HCT116 (cell line): ENCODE measurements around the gene ANKRD18B. TPM values are rescaled to one million over a fixed set of nuclear protein-coding genes. Genes with fewer than 3 reads are reported as not detected.

Experiments
- ATAC-seq: fragments of 200-7000 bp; cut with Tn5 transposase; 2 replicates; pipeline ENCODE4 v1.9.1; 2020; ENCODE audit warnings: mild to moderate bottlenecking, moderate library complexity
- BruUV-seq: library from RNA; stranded (reverse); fragments of 400-500 nt; replicated peaks from 2 replicates; lab custom pipeline; 2021; lab: Mats Ljungman, UMichigan
- CTCF ChIA-PET: fragments of 300-600 bp; sonication (Branson Sonifier 250); formaldehyde crosslinking; loops from one replicate; lab custom pipeline; 2021; ENCODE audit warnings: antibody characterized with exemption; lab: Charles Lee
- POLR2A ChIA-PET: fragments of 300-600, 350-600 bp; sonication (Branson Sonifier 250); formaldehyde crosslinking; loops from one replicate; lab custom pipeline; 2021; ENCODE audit warnings: antibody characterized with exemption; lab: Charles Lee
- RAD21 ChIA-PET, 2 experiments: fragments of 300-600 bp; sonication (Branson Sonifier 250); formaldehyde crosslinking; loops; one replicate each; lab custom pipeline; 2023; ENCODE audit warnings: low total read pairs in 2 of 2; ENCODE audit not compliant: uncharacterized antibody in 2 of 2, unreplicated experiment in 2 of 2, low non-redundant PET in 1 of 2; lab: Charles Lee
- DNase-seq: peaks from one replicate; pipeline ENCODE4 v3.0.0-alpha.2; 2010; ENCODE audit warnings: low read depth, low spot score
- H2AFZ ChIP-seq: fragments of 200-600 bp; shearing (Covaris generic), sonication (generic); 2 replicates; pipeline ENCODE4 v1.6.1; 2017; ENCODE audit warnings: low read depth, mixed run types, mixed read lengths, antibody characterized with exemption, low read length; ENCODE audit not compliant: poor library complexity, severe bottlenecking
- H3K27ac ChIP-seq: 2 replicates; pipeline ENCODE4 v1.5.1; 2012; ENCODE audit warnings: low read depth, low read length
- H3K27me3 ChIP-seq: fragments of 200-600 bp; sonication (generic); 2 replicates; pipeline ENCODE4 v1.6.1; 2016; ENCODE audit warnings: mixed run types, low read length, mixed read lengths; ENCODE audit not compliant: insufficient read depth
- H3K36me3 ChIP-seq, 2 experiments: fragments of 200-500 bp in 1 of 2; fragments of 200-600 bp in 1 of 2; sonication (Bioruptor generic) in 1 of 2; sonication (generic) in 1 of 2; 2 replicates each; pipeline versions ENCODE4 v1.5.1 to v1.6.1; 2014 to 2016; ENCODE audit warnings: low read length in 2 of 2, inconsistent platforms in 1 of 2, mixed read lengths in 1 of 2, mixed run types in 1 of 2; ENCODE audit not compliant: insufficient read depth in 2 of 2, control insufficient read depth in 1 of 2
- H3K4me1 ChIP-seq, 2 experiments: fragments of 200-600 bp in 1 of 2; sonication (generic) in 1 of 2; 2 replicates each; pipeline versions ENCODE4 v1.5.1 to v1.6.1; 2012 to 2017; ENCODE audit warnings: low read length in 2 of 2, inconsistent platforms in 1 of 2, mild to moderate bottlenecking in 1 of 2, mixed read lengths in 1 of 2, mixed run types in 1 of 2, moderate library complexity in 1 of 2; ENCODE audit not compliant: insufficient read depth in 2 of 2, control insufficient read depth in 1 of 2
- H3K4me2 ChIP-seq: fragments of 200-600 bp; sonication (generic); 2 replicates; pipeline ENCODE4 v1.6.1; 2017; ENCODE audit warnings: mixed run types, low read length, mixed read lengths
- H3K4me3 ChIP-seq, 2 experiments: fragments of 200-600 bp in 1 of 2; sonication (generic) in 1 of 2; replicated peaks in 1 of 2; 2 replicates each; pipeline ENCODE4 v1.5.1; 2011 to 2016; ENCODE audit warnings: low read length in 2 of 2, control low read depth in 1 of 2, low read depth in 1 of 2, mild to moderate bottlenecking in 1 of 2, mixed read lengths in 1 of 2, mixed run types in 1 of 2
- H3K79me2 ChIP-seq: fragments of 200-600 bp; sonication (generic); 2 replicates; pipeline ENCODE4 v1.6.1; 2017; ENCODE audit warnings: mild to moderate bottlenecking, mixed run types, low read length, moderate library complexity, mixed read lengths; ENCODE audit not compliant: insufficient read depth
- H3K9ac ChIP-seq: fragments of 200-600 bp; sonication (generic); 2 replicates; pipeline ENCODE4 v1.6.1; 2016; ENCODE audit warnings: low read length, mixed read lengths
- H3K9me2 ChIP-seq: fragments of 200-600 bp; sonication (generic), shearing (Covaris generic); 2 replicates; pipeline ENCODE4 v1.6.1; 2017; ENCODE audit warnings: mixed run types, mild to moderate bottlenecking, moderate library complexity; ENCODE audit not compliant: insufficient read depth
- H3K9me3 ChIP-seq, 2 experiments: fragments of 200-500 bp in 1 of 2; fragments of 200-600 bp in 1 of 2; sonication (Bioruptor generic) in 1 of 2; sonication (generic) in 1 of 2; 2 replicates each; pipeline ENCODE4 v1.6.1; 2014 to 2017; ENCODE audit warnings: low read length in 2 of 2, mixed read lengths in 2 of 2, inconsistent platforms in 1 of 2, low read depth in 1 of 2, mild to moderate bottlenecking in 1 of 2, mixed run types in 1 of 2, moderate library complexity in 1 of 2; ENCODE audit not compliant: control insufficient read depth in 1 of 2, insufficient read depth in 1 of 2
- H4K20me1 ChIP-seq: fragments of 200-600 bp; sonication (generic), shearing (Covaris generic); 2 replicates; pipeline ENCODE4 v1.6.1; 2017; ENCODE audit warnings: mixed run types, mild to moderate bottlenecking, moderate library complexity; ENCODE audit not compliant: insufficient read depth
- CBX3 ChIP-seq: IDR thresholded peaks from 2 replicates; pipeline ENCODE4 v1.6.1; 2012; ENCODE audit warnings: low read depth
- EGR1 ChIP-seq: IDR thresholded peaks from 2 replicates; pipeline ENCODE4 v1.6.1; 2012; ENCODE audit warnings: low read depth
- ELF1 ChIP-seq: IDR thresholded peaks from 2 replicates; pipeline ENCODE4 v1.6.1; 2012; ENCODE audit warnings: low read depth, borderline replicate concordance
- EZH2 ChIP-seq: fragments of 200-600 bp; sonication (generic); IDR thresholded peaks from 2 replicates; pipeline ENCODE4 v1.6.1; 2017; ENCODE audit warnings: antibody characterized with exemption, mixed run types
- EZH2phosphoT487 ChIP-seq: fragments of 200-600 bp; IDR thresholded peaks from 2 replicates; pipeline ENCODE4 v1.6.1; 2018; ENCODE audit warnings: antibody characterized with exemption, borderline replicate concordance
- FOSL1 ChIP-seq: IDR thresholded peaks from 2 replicates; pipeline ENCODE4 v1.6.1; 2012; ENCODE audit warnings: low read depth
- POLR2A ChIP-seq: IDR thresholded peaks from 2 replicates; pipeline ENCODE4 v1.7.0; 2011; ENCODE audit warnings: borderline replicate concordance; ENCODE audit not compliant: insufficient read depth, insufficient read length; ENCODE audit errors: extremely low read depth
- POLR2AphosphoS5 ChIP-seq: IDR thresholded peaks from 2 replicates; pipeline ENCODE4 v1.6.1; 2011; ENCODE audit warnings: mild to moderate bottlenecking, low read depth, low read length, moderate library complexity
- RAD21 ChIP-seq: IDR thresholded peaks from 2 replicates; pipeline ENCODE4 v1.6.1; 2012; ENCODE audit warnings: low read depth, mild to moderate bottlenecking
- SIN3A ChIP-seq: IDR thresholded peaks from 2 replicates; pipeline ENCODE4 v1.6.1; 2012; ENCODE audit warnings: low read depth
- SP1 ChIP-seq: IDR thresholded peaks from 2 replicates; pipeline ENCODE4 v1.6.1; 2012; ENCODE audit warnings: low read depth
- intact Hi-C: fragments of 100-400 bp; cut with micrococcal nuclease; formaldehyde crosslinking; loops from 2 replicates; pipeline ENCODE4 v1.10.0; 2022
- total RNA-seq: library from RNA; stranded (reverse); gene quantifications from one replicate; pipeline ENCODE4 v1.2.1, GENCODE V29; 2021; ENCODE audit not compliant: unreplicated experiment
- TF ChIP-seq, protein P1 (sequence below), 3 experiments: fragments of 200-600 bp in 1 of 3; sonication (generic) in 1 of 3; IDR thresholded peaks in 2 of 3; conservative IDR thresholded peaks in 1 of 3; 2 replicates each; pipeline ENCODE4 v1.5.1; 2012 to 2017; ENCODE audit warnings: low read depth in 2 of 3, low read length in 2 of 3, antibody characterized with exemption in 1 of 3, borderline replicate concordance in 1 of 3, control low read depth in 1 of 3, mild to moderate bottlenecking in 1 of 3, mixed read lengths in 1 of 3, mixed run types in 1 of 3, moderate library complexity in 1 of 3; ENCODE audit not compliant: insufficient read depth in 1 of 3

ANKRD18B gene
- total RNA-seq, 1 experiment from 2014 or later, result 3.9 TPM

DNA sequence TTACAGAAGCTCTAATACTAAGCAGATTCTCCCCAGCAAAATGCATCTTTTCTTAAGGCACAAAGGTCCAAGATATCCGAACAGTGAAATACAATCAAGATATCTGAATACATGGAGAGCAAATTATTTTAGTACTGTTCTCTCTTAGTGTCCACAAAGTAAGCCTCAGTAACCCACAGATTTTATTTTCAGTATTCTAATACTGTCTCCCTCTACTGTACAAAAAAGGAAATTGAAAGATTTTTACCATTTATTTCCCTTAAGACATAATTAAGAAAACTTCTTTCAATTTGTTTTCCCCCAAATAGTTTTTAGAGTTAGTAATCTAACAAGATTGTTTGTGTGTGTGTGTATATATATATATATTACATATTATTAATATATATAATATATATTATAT, 25.7 kb upstream of the ANKRD18B start:
- no peaks in the 10 kb centered on the region for H4K20me1 ChIP-seq
- no peak overlapping the region for H3K4me3 ChIP-seq
- BruUV-seq, result no TSS peak
- ChIA-PET RAD21 (no interaction called here), POLR2A (no interaction called here), CTCF (no interaction called here)
- H3K9me3 ChIP-seq, result no peaks in the 10 kb centered on the region
- no peaks in the 10 kb centered on the region for H3K36me3 ChIP-seq
- DNase-seq (no peak), ATAC-seq (no peak)
- no peaks in the 10 kb centered on the region for H3K79me2 ChIP-seq
- TF ChIP-seq, protein P1, sequence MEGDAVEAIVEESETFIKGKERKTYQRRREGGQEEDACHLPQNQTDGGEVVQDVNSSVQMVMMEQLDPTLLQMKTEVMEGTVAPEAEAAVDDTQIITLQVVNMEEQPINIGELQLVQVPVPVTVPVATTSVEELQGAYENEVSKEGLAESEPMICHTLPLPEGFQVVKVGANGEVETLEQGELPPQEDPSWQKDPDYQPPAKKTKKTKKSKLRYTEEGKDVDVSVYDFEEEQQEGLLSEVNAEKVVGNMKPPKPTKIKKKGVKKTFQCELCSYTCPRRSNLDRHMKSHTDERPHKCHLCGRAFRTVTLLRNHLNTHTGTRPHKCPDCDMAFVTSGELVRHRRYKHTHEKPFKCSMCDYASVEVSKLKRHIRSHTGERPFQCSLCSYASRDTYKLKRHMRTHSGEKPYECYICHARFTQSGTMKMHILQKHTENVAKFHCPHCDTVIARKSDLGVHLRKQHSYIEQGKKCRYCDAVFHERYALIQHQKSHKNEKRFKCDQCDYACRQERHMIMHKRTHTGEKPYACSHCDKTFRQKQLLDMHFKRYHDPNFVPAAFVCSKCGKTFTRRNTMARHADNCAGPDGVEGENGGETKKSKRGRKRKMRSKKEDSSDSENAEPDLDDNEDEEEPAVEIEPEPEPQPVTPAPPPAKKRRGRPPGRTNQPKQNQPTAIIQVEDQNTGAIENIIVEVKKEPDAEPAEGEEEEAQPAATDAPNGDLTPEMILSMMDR (IDR thresholded peaks at IDR 0.05 in 2 of 3, conservative IDR thresholded peaks at IDR 0.05 in 1 of 3; ENCODE audit: borderline replicate concordance in 1 of 3, insufficient read depth in 1 of 3, low read depth in 2 of 3, low read length in 2 of 3), result peak in 2 of 3 experiments; percentile 20 to 28; a peak in 1 of 6 replicates
- no peak for TF ChIP-seq CBX3
- peak; percentile 19; the same call in 1 of the 2 replicates for TF ChIP-seq RAD21
- H3K4me2 ChIP-seq, result no peak overlapping the region
- H3K27ac ChIP-seq, result no peak overlapping the region
- no peaks in the 10 kb centered on the region for H3K4me1 ChIP-seq
- intact Hi-C loops, result no loop called here
- H3K9me2 ChIP-seq, result no peaks in the 10 kb centered on the region
- no peak overlapping the region for H3K9ac ChIP-seq
- peak overlapping the region; percentile 74 for H2AFZ ChIP-seq
- no peaks in the 10 kb centered on the region for H3K27me3 ChIP-seq

DNA sequence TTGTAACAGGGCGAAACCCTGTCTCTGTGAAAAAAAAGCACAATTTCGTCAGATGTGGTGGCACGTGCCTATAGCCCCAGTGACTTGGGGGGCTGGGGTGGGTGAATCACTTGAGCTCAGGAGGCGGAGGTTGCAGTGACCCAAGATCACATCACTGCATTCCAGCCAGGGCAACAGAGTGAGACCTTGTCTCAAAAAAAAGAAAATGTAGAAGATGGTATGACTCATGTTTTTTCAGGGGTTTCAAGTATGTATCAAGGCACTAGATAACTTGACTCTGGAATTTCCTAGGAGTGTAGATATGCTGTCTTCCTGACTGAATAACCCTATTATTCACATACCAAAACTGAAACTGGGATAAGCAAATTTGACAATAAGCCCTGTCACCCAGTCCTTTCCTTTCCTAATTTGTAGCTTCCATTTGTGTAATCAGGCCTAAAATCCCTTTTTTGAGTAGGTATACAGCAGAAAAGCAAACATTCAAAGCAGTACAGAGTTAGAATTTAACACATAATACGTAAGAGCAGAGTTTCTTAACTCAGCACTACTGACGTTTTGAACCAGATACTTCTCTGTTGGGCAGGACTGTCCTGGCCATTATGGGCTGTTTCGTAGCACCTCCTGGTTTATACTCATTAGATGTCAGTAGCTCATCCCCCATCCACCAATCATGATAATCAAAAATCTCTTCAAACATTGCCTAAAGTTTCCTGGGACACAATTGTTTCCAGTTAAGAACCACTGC, 17.3 kb upstream of the ANKRD18B start:
- no peak for TF ChIP-seq CBX3
- TF ChIP-seq EGR1, result no peak
- no peak for TF ChIP-seq POLR2A
- 0 out of 2 replicates have a peak, but pooled peaks have one; percentile 21 for TF ChIP-seq FOSL1
- TF ChIP-seq SP1, result peak; percentile 12; the same call in 1 of the 2 replicates
- no peak for TF ChIP-seq POLR2AphosphoS5
- TF ChIP-seq EZH2, result no peak
- no peak for TF ChIP-seq SIN3A
- TF ChIP-seq EZH2phosphoT487, result no peak
- TF ChIP-seq ELF1, result no peak
- TF ChIP-seq, all 23 proteins: peak for 2
- ATAC-seq (peak; percentile 77), DNase-seq (peak; percentile 27)
- no TSS peak for BruUV-seq
- Histone ChIP-seq H3K4me3 (peak overlapping the region in 1 of 2 experiments; percentile 7; a peak in 1 of 4 replicates), H3K9ac (no peak overlapping the region), H3K27ac (no peak overlapping the region; the same call in 1 of the 2 replicates), H3K4me1 (peaks cover 4 to 12% of the 10 kb centered on the region in 2 experiments; a peak in 3 of 4 replicates), H2AFZ (peak overlapping the region; percentile 80), H3K9me3 (no peaks in the 10 kb centered on the region), H3K79me2 (no peaks in the 10 kb centered on the region), H3K9me2 (no peaks in the 10 kb centered on the region), H4K20me1 (no peaks in the 10 kb centered on the region), H3K4me2 (peak overlapping the region; percentile 61), H3K27me3 (no peaks in the 10 kb centered on the region), H3K36me3 (no peaks in the 10 kb centered on the region)
- POLR2A ChIA-PET, result interaction anchor here (0.7 kb wide), 1 partner anchor 458 kb away, joined by 3 read pairs; no protein-coding TSS in a partner anchor
- RAD21 ChIA-PET, result interaction anchor here in 1 of 2 experiments (0.6 kb wide), 1 partner anchor 307 kb away, joined by 6 read pairs; no protein-coding TSS in a partner anchor
- CTCF ChIA-PET, result no interaction called here
- intact Hi-C loops, result no loop called here
